Cardiac septum (tissue), 1 donor: Measurements from ENCODE around the gene ZMIZ2. TPM values are rescaled to one million over a fixed set of nuclear protein-coding genes. Genes with fewer than 3 reads are reported as not detected.
"Not testable (repeated sequence)": the region's sequence is repeated elsewhere in the genome, so short reads cannot be mapped to it uniquely, and the experiment has no call there.

ENCODE experiments used
- DNase-seq: peaks from one replicate; pipeline ENCODE4 v3.0.0-alpha.2; 2020; ENCODE audit warnings: low spot score
- intact Hi-C: fragments of 100-400 bp; cut with DNase I; formaldehyde crosslinking; loops from one replicate; pipeline ENCODE4 v1.14.0; 2022
- total RNA-seq: library from RNA; stranded (reverse); fragmentation: NEBNext Ultra II Directional; extraction: Animal tissue kit (Norgen Biotek cat#: 25700); gene quantifications from one replicate; pipeline ENCODE4 v1.2.1, GENCODE V29; 2021
- donor health status: DM: no; HTN: no; CAD: no.

ZMIZ2 gene
- total RNA-seq, 1 donor from 2014 or later = 62.4 TPM

- DNase-seq = no peak
- intact Hi-C loops = no loop called here
Observed at GRCh38 chr7:44724276-44724675, 24.4 kb upstream of the ZMIZ2 start.

GRCh38 chr7:44726250-44726649 is 22.4 kb upstream of the ZMIZ2 start:
- peak; percentile 51 for DNase-seq
- intact Hi-C loops = not testable (repeated sequence)

GRCh38 chr7:44727158-44727936 is 21.3 kb upstream of the ZMIZ2 start:
- no peak for DNase-seq
- intact Hi-C loops = no loop called here

GRCh38 chr7:44727937-44728262 is 20.7 kb upstream of the ZMIZ2 start:
- intact Hi-C loops = no loop called here
- no peak for DNase-seq

- DNase-seq = peak; percentile 57
- intact Hi-C loops = no loop called here
Observed at GRCh38 chr7:44729949-44730590, 18.6 kb upstream of the ZMIZ2 start.

- DNase-seq, intact Hi-C loops: not testable (repeated sequence)
Observed at GRCh38 chr7:44732971-44733370, 15.7 kb upstream of the ZMIZ2 start.

GRCh38 chr7:44733708-44734481 is 14.8 kb upstream of the ZMIZ2 start:
- no peak for DNase-seq
- intact Hi-C loops = no loop called here

GRCh38 chr7:44735403-44736165 is 13.1 kb upstream of the ZMIZ2 start:
- DNase-seq = no peak
- intact Hi-C loops = no loop called here

GRCh38 chr7:44736896-44737295 is 11.8 kb upstream of the ZMIZ2 start:
- no peak for DNase-seq
- intact Hi-C loops = no loop called here

GRCh38 chr7:44738051-44738723 is 10.5 kb upstream of the ZMIZ2 start:
- intact Hi-C loops = no loop called here
- no peak for DNase-seq

GRCh38 chr7:44738876-44739665 is 9.6 kb upstream of the ZMIZ2 start:
- intact Hi-C loops = no loop called here
- no peak for DNase-seq

- intact Hi-C loops = no loop called here
Observed at GRCh38 chr7:44740055-44740454, 8.6 kb upstream of the ZMIZ2 start.

GRCh38 chr7:44743750-44744149 is 4.9 kb upstream of the ZMIZ2 start:
- intact Hi-C loops = no loop called here
- no peak for DNase-seq

More at GRCh38 chr7:44740055-44740454, 8.6 kb upstream of the ZMIZ2 start:
- DNase-seq = no peak

- intact Hi-C loops = loop anchor here (5.0 kb wide), 2 partner anchors 48 to 152 kb away; partner anchors contain the start of gene PPIA
- DNase-seq = no peak
Observed at GRCh38 chr7:44748948-44749731, 493 bp downstream of the ZMIZ2 start.

- no peak for DNase-seq
- intact Hi-C loops = loop anchor here (5.0 kb wide), 2 partner anchors 47 to 153 kb away; partner anchors contain the start of gene PPIA
Observed at GRCh38 chr7:44749992-44750391, 1.3 kb downstream of the ZMIZ2 start.

- no peak for DNase-seq
- intact Hi-C loops = no loop called here
Observed at GRCh38 chr7:44750424-44750823, 1.8 kb downstream of the ZMIZ2 start.

- intact Hi-C loops = no loop called here
- DNase-seq = no peak
Observed at GRCh38 chr7:44750921-44751571, 2.4 kb downstream of the ZMIZ2 start.
